A549 treated with AZD9567 at 1 μM for 4 hours (cell line): ENCODE results near the gene NES. TPM values are rescaled to one million over a fixed set of nuclear protein-coding genes. Genes with fewer than 3 reads are reported as not detected.

Source experiments
- total RNA-seq: library from RNA; stranded (reverse); fragments of 200-300 nt; extraction: Qiagen RNA extraction; gene quantifications from 5 replicates; pipeline ENCODE4 v1.2.3, GENCODE V29; 2022; ENCODE audit not compliant: insufficient read depth

NES gene
- total RNA-seq, result 0.90 to 1.5 TPM (median 1.1 TPM) in 5 replicates

GRCh38 chr1:156676820-156677615, at the start of gene NES:
NES (minus strand) TSS chr1:156677407; CDS start chr1:156677264, 143 bp downstream.

GRCh38 chr1:156705321-156705917, 28.2 kb upstream of the NES start, which contains the start of gene CRABP2:
CRABP2 (minus strand) TSS chr1:156705583; CDS start chr1:156705446, 137 bp downstream.

GRCh38 chr1:156641761-156642264, 35.4 kb downstream of the NES start, which contains the start of gene BCAN:
BCAN (plus strand) TSS chr1:156642117; CDS start chr1:156646055, 3,938 bp downstream.

GRCh38 chr1:156618853-156619581, 58.2 kb downstream of the NES start, which contains the start of gene HAPLN2:
HAPLN2 (plus strand) TSS chr1:156619415; CDS start chr1:156623491, 4,076 bp downstream.

Other genes starting within 250 kb of the NES start
- 20.3 to 27.7 TPM (median 24.1 TPM) in 5 replicates for gene MEF2D, start 176.6 kb downstream of the NES start, total RNA-seq
- gene IQGAP3, start 104.8 kb downstream of the NES start, total RNA-seq, result 9.4 to 20.1 TPM (median 18.7 TPM) in 5 replicates
- gene TTC24, start 97.7 kb downstream of the NES start, total RNA-seq, result not detected in 5 replicates
- gene NAXE, start 85.6 kb downstream of the NES start, total RNA-seq, result 112 to 177 TPM (median 169 TPM) in 5 replicates
- gene GPATCH4, start 75.9 kb downstream of the NES start, total RNA-seq, result 59.5 to 87.5 TPM (median 65.3 TPM) in 5 replicates
- 0.06 to 0.18 TPM (median 0.12 TPM) in 3 of 5 replicates, not detected in the others for gene HAPLN2, start 58.0 kb downstream of the NES start, total RNA-seq
- gene BCAN, start 35.3 kb downstream of the NES start, total RNA-seq, result 0.09 to 0.29 TPM (median 0.10 TPM) in 3 of 5 replicates, not detected in the others
- 6.8 to 13.3 TPM (median 8.9 TPM) in 5 replicates for gene CRABP2, start 28.2 kb upstream of the NES start, total RNA-seq
- 26.2 to 29.5 TPM (median 26.9 TPM) in 5 replicates for gene METTL25B, start 51.1 kb upstream of the NES start, total RNA-seq
- 38.9 to 72.8 TPM (median 43.1 TPM) in 5 replicates for gene ISG20L2, start 51.4 kb upstream of the NES start, total RNA-seq
- gene MRPL24, start 63.7 kb upstream of the NES start, total RNA-seq, result 153 to 197 TPM (median 189 TPM) in 5 replicates
- 344 to 405 TPM (median 380 TPM) in 5 replicates for gene HDGF, start 74.3 kb upstream of the NES start, total RNA-seq
- 67.6 to 95.6 TPM (median 75.0 TPM) in 5 replicates for gene PRCC, start 90.1 kb upstream of the NES start, total RNA-seq
- gene SH2D2A, start 139.4 kb upstream of the NES start, total RNA-seq, result 2.6 to 3.6 TPM (median 2.7 TPM) in 5 replicates
- not detected in 5 replicates for gene INSRR, start 181.7 kb upstream of the NES start, total RNA-seq
- gene NTRK1, start 183.5 kb upstream of the NES start, total RNA-seq, result 0.04 to 0.13 TPM (median 0.09 TPM) in 4 of 5 replicates, not detected in the other
- 3.4 to 5.8 TPM (median 5.1 TPM) in 5 replicates for gene PEAR1, start 216.3 kb upstream of the NES start, total RNA-seq
- gene LRRC71, start 243.2 kb upstream of the NES start, total RNA-seq, result 0.12 to 0.20 TPM (median 0.17 TPM) in 4 of 5 replicates, not detected in the other